Lung microvascular endothelial cell (primary cell): ENCODE data around the gene UNC5CL. TPM values are rescaled to one million over a fixed set of nuclear protein-coding genes. Genes with fewer than 3 reads are reported as not detected.
A peak's percentile ranks its signal among the peaks of the same experiment; 100 is the strongest.
"Not testable (repeated sequence)": the region's sequence is repeated elsewhere in the genome, so short reads cannot be mapped to it uniquely, and the experiment has no call there.

Experiments used
- DNase-seq, 2 donors: peaks; one replicate each; pipeline versions ENCODE4 v3.0.0 to v3.0.0-alpha.2; 2010; ENCODE audit warnings: low read depth in 2 of 2
- total RNA-seq: library from RNA; depleted of rRNA; stranded (reverse); fragments of >200 nt; gene quantifications from 2 replicates; pipeline ENCODE4 v1.2.1, GENCODE V29; 2014

Gene UNC5CL
- total RNA-seq, 1 donor from 2014 or later = under 0.01 TPM

DNA sequence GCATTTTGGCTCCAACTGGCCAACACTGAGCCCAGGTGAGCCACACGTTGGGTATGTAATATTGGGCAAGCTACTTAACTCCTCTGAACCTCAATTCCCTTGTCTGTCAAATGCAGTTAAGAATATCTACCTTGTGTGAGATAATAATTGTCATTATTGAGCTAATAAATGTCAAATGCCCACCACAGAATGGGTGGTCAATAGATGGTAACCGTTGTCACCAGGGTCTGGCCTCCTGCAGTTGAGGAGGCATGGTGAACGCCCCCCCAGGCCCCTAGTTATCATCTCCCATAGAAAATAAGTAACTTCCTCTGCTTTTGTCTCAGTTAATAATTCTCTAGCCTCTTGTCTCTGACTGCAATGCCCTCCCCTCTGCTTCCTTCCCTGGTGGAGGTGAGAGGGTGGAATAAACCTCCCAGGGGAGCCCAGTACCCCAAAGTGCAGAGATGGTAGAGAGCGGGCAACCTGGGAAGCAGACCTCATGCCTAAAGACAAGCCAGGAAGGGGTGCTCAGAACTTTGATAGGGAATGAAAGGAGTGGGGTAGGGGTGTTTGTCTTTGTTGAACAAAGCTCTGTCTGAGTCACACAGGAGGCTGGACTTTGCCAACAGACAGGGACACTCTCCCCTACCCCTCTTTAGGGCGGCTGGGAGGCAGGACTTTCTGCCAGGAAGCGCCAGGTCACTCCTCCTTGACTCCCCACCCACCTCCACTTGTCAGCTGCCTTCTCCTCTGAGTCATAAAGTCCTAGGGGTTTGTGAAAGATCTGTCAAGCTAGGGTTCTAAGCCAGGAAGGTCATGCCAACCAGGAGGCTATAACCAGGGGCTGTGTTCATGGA lies 1.3 kb upstream of the UNC5CL start:
- DNase-seq = peak in 1 of 2 donors; percentile 17

DNA sequence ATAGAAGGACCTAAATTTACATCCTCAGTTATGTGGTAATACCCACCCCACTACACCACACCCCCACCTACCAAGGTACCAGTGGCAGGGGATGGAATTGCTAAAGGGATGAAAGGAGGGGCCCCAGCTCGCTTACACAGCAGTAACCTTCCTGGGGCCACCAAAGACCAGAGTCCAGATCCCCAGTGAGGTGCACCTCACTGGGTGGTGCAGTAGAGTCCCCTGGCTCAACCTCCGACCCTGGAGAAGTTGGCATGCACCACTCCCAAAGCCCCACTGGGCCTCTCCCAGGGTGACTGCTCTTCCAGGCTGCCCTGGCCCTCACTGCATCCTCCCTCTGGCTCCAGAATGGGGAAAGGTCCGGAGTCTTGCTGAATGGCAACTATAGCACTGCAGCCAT lies 816 bp downstream of the UNC5CL start:
- DNase-seq = no peak

DNA sequence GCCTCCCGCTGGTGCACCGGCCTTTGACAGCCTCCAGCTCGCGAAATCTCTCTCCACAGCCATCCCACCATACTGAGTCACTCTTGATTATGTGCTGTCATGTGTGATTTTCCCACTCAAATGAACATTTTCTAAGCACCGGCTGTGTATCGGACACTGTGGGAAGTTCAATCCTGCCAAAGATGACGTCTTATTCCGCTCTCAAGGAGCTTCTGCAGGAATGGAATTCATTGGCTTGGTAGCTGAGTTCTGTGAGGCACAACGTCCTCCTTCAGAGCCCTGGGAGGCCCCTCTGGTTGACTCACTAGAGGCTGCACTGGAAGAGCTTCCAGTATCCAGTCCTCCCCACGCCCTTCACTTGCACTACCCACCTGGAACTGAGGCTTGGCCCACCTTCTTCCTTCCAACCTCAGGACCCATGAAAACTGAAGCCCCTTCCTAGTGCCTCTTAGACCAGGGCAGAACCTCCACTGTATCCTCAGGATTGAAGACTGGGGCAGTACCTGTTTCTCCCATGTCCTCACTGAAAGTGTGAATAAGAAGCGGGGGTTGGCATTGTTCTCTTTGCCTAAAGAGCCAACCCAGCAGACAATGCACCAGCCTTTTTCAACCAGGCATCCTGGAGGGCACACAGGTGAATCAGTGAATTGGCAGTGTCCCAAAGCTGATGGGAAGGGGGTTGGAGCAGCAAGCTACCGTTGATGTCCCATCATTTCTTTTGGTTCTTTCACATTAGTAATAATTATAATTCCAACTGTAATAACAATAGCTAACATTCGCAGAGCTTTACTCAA lies 1.7 kb downstream of the UNC5CL start:
- no peak for DNase-seq

DNA sequence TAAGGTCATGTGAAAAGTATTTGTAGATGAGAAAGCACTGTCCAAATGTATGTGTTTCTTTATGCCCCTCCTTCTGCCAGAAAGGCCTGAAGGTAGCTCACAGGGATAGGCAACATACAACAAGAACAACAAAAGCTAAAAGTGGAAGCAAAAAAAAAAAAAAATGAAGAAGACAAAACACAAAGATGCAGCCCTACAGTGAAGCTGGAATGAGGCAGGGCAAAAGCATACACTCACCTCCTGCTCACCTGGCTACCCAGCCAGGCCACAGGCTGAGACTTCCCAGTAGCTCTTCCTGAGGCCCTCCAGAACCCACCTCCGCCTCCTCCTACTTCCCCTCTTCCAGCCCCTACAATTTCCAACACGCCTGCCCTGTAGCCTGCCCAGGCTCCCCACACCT lies 2.4 kb downstream of the UNC5CL start:
- DNase-seq = no peak

DNA sequence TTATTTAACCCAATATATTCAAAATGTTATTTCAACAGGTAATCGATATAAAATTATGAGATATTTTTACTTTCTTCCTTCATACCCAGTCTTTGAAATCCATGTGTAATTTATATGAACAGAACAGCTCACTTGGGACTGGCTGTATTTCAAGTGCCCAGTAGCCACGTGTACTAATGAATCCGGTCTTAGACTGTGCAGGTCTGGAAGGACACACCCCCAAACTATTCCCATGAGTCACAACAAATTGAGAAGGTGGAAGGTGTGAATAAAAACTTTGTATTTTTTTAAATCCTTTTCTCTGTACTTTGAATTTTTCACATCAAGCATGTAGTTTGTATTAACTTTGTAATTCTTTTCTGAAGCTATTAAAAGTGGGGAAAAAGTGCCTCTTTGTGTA lies 2.8 kb downstream of the UNC5CL start:
- no peak for DNase-seq

DNA sequence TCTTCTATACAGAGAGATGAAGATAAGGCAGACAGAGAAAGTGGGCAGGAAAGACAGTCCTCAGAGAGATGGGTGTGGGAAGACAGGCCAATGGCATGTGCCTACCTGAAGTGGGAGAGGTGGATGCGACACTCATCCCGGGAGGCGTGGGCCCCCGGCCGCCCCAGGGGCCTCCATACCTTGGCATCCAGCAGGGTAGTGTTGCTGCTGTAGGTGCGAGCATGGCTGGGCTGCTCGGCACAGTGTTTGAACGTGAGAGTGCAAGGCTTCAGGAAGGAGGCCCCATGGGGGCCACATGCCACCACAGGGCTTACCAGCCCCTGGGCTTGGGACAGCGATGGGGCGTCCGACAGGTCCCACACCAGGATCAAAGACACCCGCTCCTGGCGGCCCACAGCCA lies 5.2 kb downstream of the UNC5CL start:
- no peak for DNase-seq

DNA sequence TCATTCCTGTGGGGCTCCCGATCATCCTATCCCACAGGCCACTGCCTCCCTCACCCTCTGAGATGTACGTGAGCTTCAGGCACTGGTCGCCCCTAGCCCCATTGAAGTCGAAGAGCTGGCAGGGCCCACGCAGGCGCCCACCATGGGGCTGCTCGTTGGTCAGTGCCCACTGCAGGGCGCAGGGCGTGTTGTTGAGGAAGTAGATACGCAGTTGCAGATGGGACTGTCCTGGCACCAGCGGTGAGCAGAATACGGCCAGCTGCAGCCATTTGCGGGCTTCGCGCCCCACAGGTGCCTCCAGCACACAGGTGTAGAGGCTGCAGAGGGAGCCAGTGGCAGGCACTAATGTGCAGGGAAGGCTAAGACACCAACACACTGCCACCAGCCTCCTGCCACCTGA lies 6.2 kb downstream of the UNC5CL start:
- no peak for DNase-seq

DNA sequence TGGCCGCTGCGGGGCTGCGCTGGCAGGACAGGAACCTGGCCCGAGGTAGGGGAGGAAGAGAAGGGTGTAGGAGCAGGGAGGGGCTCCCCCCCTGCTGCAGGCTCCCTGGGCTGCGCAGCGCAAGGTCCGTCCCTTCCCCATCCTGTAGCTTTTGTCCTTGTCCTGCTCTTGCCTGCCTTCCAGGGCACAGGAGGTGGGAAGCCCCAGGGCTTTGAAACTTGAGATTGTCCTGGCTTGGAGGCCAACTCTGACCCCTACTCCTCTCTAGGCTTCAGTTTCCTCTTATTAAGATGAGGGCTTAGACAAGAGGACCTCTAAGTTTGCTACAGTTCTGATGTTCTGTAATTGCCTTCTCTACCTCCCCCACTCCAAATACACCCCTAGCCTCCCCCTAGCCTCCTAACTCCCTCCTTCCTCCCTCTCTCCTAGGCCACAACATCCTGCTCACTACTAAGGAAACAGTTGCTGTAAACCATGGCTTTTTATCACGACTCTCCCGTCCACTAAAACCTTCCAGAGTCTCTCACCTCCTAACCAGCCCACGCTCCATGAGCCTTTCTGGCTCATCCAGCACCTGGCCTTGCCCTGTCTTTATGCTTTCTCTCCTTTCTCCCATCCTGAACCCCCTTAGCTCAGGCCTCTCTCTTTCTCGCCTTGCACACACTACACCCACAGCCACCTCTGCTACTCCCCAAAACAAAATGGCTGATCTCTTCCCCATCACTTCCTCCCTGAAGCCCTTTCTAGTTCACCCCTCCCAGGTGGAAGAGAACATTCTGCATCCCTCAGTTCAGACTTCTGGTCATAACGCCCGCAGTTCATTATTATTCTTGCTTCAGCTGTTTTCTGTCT lies 10.2 kb downstream of the UNC5CL start:
- no peak for DNase-seq

DNA sequence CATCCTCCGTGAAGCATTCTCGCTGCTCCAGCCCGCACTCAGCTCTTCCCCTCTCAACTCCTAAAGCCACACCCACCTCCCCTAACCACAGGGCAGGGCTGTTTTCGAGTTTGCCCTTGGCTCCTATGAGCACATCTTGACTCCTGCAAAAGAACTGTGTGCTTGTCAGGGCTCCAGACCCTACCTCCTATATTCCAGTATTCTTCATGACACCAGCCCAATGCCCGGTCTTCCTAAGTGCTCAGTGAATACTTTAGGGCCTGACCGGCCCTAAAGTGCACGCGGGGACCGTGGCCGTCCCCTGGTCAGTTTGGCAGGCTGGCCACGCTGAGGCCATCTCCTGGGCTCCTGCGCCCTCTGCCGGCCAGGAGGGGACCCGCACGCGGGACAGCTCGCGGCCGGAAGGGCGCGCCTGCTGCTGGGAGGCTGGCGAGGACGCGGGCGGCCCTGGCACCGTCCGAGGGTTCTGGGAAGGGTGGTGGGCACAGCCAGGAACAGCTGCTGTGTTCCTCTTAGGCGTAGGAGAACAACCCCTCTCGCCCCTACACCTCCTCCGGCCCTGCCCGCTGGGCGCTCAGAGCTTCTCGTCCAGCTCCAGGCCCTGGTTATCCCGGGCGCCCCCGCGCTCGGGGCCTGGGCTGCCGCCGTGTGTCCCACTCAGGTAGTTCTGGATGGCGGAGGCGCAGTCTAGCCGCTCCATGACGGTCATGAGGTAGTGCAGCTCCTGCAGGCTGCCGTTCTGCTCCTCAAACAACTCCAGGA lies 11.0 kb downstream of the UNC5CL start:
- DNase-seq = peak; percentile 66 to 73

DNA sequence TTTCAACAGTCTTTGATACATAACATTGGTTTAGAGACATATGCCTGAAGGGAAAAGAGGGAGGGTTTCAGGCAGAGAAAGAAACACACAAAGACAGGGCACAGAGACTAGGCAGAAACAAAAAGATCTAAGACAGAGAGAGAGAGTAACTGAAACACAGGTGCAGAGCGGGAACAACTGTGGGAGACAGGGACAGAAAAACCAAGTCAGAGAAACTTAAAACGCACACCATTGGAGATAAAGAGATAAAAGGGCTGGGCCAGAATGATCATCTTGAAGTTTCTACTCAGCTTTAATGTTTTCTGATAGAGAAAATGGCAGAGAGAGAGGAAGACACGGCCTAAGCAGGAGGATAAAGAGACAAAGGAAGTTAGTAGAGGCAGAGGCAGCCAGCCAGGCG lies 11.8 kb downstream of the UNC5CL start:
- no peak for DNase-seq

DNA sequence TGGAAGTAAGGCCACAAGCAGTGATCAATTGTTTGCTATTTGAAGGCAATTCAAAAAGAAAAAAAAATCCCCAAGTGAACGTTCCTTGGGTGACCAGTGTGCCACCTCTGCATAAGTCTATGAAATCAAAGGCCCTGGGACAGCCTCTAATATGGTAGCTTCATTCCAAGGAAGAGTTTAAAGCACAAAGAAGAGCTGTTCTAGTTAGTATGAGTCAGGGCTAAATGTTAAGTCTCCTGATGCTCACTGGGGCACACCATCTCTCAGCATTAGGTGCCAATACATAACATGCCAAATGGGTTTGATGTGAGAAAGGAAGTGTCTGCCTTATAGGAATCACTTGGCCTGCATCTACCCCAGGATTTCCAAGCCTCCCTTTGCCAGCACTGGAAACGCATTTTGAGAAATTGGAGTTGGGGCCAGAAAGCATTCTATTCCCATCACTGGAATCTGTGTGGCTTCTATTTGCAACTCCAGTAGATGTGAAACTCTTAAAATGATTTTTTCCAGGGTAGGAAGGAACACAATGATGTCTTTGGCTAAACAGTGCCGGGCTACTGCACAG lies 13.0 kb downstream of the UNC5CL start:
- no peak for DNase-seq

DNA sequence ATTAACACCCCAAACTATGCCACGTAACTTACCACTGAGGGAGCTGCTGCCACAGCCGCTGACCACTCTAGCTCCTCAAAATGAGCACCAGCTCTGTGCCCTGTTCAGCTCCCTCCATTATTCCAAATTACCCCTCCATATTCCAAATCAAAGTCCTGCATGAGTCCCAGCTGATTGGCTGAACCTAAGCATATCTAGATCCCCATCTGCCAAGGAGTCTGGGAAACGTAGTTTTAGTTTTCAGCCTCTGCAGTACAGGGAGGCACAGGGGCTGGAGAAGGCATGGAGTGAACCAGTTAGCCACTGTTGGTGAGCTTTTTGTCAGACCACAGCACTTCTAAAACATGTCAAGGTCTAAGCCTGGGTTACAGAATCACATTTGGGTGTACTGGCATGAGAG lies 15.9 kb downstream of the UNC5CL start:
- no peak for DNase-seq

DNA sequence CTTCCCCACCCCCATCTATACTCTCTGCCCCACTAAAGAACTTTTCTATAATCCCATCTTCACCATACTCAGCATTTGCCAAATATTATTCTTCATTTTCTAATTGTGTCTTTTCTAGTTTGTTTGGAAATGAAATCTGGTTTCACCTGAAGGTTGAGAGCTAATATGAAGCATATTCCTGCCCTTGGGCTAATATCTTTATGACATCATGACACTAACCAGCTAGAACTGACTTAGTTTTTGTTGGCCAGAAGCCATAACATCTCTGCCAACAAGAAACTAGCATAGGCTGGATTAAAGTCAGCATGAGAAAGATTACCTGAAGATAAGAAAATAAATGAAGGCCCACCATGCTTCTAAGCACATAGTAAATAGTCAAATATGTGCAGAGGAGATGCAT lies 16.7 kb downstream of the UNC5CL start:
- DNase-seq = peak in 1 of 2 donors; percentile 42

DNA sequence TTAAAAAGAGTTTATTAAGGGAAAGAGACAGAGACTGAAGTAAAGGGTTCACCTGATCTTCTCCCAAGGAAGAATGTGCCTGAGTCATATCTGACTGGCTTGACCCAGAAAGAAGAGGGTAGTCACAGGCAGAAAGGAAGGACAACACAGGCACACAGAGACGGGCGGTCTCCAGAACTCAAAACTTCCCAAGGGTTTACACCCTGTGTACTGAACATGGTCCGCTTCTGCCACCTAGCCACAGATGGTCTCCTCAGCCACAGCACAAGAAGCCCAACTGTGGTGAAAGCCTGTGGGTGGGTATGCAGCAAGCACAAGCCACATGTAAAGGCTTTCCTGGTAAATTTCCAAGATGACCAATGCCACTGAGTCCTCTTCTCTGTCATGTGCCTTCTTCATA lies 17.2 kb downstream of the UNC5CL start:
- DNase-seq = peak; percentile 13 to 64

DNA sequence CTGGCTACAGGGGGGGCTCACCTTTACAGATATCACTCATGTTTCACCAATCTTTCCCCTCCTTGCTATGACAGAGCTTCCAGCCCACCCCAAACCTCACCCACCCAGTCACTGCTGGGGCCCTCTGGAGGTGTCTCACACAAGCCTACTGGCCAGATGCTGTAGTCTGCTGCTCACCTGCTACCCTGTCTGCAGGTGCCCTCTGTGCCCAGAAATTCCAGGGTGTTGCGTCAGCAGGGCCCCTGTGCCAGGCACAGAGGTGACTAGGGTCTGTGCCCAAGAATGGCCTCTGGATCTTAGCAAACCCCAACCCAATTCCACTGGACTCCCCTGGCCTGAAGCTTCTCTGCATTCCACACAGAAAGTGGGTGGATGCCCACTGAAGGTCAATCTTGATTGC lies 21.4 kb downstream of the UNC5CL start:
- DNase-seq = no peak

DNA sequence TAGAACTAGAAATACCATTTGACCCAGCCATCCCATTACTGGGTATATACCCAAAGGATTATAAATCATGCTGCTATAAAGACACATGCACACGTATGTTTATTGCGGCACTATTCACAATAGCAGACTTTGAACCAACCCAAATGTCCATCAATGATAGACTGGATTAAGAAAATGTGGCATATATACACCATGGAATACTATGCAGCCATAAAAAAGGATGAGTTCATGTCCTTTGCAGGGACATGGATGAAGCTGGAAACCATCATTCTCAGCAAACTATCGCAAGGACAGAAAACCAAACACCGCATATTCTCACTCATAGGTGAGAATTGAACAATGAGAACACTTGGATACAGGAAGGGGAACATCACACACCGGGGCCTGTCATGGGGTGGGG lies 23.2 kb downstream of the UNC5CL start:
- DNase-seq = not testable (repeated sequence)

DNA sequence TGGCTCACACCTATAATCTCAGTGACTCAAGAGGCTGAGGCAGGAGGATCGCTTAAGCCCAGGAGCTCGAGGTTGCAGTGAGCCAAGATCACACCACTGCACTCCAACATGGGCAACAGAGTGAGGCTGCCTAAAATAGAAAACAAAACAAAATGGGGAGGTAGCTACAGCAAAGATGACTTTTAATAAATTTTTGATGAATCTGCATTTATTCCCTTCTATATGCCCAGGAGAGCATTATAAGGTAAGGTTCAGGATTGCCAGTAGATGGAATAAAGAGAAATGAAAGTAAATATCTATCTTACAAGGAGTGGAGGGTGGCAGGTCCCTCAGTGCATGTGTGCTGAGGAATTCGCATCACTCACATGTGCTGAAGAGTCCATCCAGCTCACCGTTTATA lies 24.2 kb downstream of the UNC5CL start:
- no peak for DNase-seq

DNA sequence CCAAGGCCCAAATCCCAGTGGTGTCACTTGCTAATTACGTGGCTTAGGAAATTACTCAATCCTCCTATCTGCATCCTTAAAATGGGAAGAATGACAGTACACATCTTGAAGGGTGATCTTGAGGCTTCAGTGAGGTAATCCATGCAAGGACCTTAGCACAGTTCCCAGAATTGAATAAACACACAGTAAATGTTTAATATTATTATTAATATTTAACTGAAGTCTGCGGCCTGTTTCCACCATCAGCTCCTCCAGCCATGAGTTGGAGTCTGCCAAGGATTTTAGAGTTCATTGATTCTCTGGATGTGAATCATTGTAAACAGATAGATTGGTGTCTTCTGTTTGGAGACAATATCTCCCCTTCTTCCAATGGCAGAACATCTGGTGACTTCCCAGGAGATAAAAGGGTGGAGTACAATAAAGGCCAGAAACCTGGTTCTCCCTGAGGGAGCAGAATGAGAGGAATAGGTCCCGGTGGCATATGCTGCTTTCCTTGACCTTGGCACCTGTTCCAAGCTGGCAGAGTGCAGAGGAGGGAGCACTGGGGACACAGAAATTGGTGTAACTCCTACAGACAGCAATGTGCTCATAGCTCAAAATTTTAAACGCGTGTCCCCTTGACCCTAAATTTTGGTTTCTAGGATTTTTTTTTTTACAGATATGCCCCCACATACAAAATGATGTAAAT lies 25.4 kb downstream of the UNC5CL start:
- DNase-seq = no peak

DNA sequence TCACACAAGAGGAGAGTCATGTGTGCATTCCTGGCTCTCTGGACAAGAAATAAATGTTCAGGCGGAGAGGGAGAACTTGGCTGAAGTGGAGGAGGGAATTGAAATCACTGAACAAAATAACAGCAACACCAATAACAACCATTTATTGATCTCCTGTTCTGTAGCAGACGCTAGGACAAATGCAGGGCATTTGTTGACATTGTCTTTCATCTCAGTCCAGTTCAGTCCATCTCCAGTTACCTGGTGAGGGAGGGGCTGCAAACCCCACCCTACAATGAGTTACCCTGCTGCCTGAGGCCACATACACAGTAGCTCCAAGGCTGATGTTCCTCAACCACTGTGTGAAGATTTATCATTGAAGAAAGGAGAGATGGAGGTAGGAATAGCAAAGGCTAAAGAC lies 27.3 kb downstream of the UNC5CL start:
- no peak for DNase-seq

DNA sequence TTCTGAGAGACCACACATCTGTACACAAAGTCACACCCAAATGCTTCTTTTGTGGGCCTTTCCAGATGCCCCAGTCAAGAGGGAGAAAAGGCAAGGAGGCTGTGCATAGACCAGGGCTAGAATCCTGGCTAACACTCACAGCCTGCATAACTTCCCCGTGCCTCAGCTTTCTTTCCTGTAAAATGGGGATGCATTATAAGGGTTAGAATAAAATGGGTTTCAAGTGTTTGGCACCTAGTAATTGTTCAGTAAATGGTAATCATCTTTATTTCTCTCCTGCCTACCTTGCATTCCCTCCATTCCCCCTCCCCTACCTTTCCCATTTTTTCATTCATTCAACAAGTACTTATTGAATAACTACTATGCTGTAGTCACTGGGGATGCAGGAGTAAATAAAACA lies 29.4 kb downstream of the UNC5CL start:
- DNase-seq = no peak
